BE2C (cell line): Measurements from ENCODE around the gene BANF1.

Source experiments
- DNase-seq: peaks from one replicate; pipeline ENCODE4 v3.0.0-alpha.2; 2020
- H3K27me3 ChIP-seq: fragments of 250-450 bp; sonication (Bioruptor Pico); 2 replicates; pipeline ENCODE4 v1.5.1; 2020; ENCODE audit warnings: mild to moderate bottlenecking
- H3K36me3 ChIP-seq: fragments of 250-450 bp; sonication (Bioruptor Pico); 2 replicates; pipeline ENCODE4 v1.5.1; 2020; ENCODE audit warnings: mild to moderate bottlenecking
- H3K4me1 ChIP-seq: fragments of 250-450 bp; sonication (Bioruptor Pico); 2 replicates; pipeline ENCODE4 v1.5.1; 2020
- H3K4me3 ChIP-seq: 2 replicates; pipeline ENCODE4 v1.5.1; 2011; ENCODE audit warnings: low read depth, low read length
- H3K9me3 ChIP-seq: fragments of 250-450 bp; sonication (Bioruptor Pico); 2 replicates; pipeline ENCODE4 v1.5.1; 2020
- TF ChIP-seq, protein P1 (sequence below): IDR thresholded peaks from 2 replicates; pipeline ENCODE4 v1.5.1; 2012; ENCODE audit warnings: mild to moderate bottlenecking, low read depth, low read length

Gene BANF1

DNA sequence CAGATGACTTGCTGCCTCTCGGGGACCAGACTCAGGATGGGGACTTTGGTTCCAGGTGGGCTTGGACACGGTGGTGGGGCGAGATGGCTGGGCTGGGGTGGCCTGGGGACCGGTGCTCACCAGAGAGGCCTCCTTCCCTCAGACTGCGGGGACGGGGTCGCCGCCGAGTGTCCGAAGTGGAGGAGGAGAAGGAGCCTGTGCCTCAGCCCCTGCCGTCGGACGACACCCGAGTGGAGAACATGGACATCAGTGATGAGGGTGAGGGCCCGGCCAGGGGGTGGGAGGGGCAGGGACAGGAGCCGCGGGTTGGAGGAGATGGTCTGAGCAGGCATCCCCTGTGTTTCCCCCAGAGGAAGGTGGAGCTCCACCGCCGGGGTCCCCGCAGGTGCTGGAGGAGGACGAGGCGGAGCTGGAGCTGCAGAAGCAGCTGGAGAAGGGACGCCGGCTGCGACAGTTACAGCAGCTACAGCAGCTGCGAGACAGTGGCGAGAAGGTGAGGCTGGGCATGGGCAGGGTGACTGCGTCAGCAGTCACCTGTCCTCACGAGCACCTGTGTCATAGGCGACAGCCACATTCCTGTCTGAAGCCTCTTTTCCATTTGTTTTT, 34.9 kb upstream of the BANF1 start:
- Histone ChIP-seq H3K27me3 (no peaks in the 10 kb centered on the region), H3K9me3 (no peaks in the 10 kb centered on the region), H3K4me3 (no peak overlapping the region), H3K4me1 (no peaks in the 10 kb centered on the region), H3K36me3 (peaks cover 53% of the 10 kb centered on the region)
- TF ChIP-seq, protein P1, sequence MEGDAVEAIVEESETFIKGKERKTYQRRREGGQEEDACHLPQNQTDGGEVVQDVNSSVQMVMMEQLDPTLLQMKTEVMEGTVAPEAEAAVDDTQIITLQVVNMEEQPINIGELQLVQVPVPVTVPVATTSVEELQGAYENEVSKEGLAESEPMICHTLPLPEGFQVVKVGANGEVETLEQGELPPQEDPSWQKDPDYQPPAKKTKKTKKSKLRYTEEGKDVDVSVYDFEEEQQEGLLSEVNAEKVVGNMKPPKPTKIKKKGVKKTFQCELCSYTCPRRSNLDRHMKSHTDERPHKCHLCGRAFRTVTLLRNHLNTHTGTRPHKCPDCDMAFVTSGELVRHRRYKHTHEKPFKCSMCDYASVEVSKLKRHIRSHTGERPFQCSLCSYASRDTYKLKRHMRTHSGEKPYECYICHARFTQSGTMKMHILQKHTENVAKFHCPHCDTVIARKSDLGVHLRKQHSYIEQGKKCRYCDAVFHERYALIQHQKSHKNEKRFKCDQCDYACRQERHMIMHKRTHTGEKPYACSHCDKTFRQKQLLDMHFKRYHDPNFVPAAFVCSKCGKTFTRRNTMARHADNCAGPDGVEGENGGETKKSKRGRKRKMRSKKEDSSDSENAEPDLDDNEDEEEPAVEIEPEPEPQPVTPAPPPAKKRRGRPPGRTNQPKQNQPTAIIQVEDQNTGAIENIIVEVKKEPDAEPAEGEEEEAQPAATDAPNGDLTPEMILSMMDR, result no peak
- DNase-seq, result no peak

DNA sequence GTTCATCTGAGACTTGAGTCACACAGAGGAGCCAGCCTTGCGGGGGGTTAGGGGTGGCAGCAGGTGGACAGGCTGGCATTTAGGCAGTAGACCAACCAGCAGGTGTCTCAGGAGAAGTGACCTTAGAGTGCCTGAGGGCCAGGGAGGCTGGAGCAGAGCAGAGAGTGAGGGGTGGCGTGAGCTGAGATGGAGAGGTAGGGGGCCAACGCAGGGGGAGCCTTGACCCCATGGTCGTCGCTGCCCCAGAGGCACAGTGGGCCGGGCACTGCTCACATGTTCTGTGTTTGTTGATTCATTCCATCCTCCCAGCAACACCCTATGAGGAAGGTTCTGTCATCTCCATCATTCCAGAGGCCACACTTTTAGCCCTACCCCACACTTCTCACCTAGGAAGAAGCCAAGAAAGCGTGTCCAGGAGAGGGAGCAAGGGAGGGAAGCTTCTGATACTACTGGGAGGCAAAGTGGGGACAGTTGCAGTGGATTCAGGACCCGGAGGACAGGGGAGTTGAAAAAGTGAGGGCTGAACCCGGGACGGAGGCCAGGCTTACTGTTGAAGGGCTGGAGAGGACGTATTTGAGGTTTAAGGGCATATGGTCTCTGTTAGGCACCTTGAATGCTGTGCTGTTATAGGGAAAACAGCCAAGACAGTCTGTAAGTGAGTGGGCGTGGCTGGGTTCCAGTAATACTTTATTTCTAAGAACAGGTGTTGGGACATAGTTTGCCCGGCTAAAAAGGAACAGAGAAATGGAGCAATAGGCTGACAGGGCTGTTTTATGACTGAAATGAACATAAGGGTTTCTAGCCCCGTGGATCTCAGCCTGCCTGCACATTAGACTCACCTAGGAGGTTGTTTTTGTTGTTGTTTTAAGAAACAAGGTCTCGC, 33.5 kb upstream of the BANF1 start:
- no peaks in the 10 kb centered on the region for H3K4me1 ChIP-seq
- no peak overlapping the region for H3K4me3 ChIP-seq
- no peak for DNase-seq
- TF ChIP-seq, protein P1, result no peak
- no peaks in the 10 kb centered on the region for H3K9me3 ChIP-seq
- H3K27me3 ChIP-seq, result no peaks in the 10 kb centered on the region
- H3K36me3 ChIP-seq, result peaks cover 51% of the 10 kb centered on the region

DNA sequence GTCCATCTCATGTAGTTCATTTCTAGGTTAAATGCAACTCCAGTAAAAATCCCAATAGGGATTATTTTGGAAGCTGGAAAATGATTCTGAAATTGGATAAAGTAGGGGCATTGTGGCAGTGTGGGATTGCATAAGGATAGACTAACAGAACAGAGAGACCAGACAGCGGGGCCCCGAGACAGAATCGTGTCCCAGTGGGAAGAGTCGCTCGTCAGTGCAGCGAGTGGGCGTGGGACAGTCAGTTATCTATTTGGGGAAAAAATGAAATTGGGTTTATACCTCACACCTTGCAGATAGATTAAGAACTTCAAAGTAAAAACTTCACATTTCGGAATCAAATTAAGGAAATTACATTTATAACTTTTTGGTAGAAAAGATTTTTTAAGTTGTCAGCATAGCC, 30.2 kb upstream of the BANF1 start:
- Histone ChIP-seq H3K9me3 (no peaks in the 10 kb centered on the region), H3K27me3 (no peaks in the 10 kb centered on the region), H3K36me3 (peaks cover 32% of the 10 kb centered on the region), H3K4me1 (no peaks in the 10 kb centered on the region), H3K4me3 (no peak overlapping the region)
- TF ChIP-seq, protein P1, result no peak
- DNase-seq, result no peak

DNA sequence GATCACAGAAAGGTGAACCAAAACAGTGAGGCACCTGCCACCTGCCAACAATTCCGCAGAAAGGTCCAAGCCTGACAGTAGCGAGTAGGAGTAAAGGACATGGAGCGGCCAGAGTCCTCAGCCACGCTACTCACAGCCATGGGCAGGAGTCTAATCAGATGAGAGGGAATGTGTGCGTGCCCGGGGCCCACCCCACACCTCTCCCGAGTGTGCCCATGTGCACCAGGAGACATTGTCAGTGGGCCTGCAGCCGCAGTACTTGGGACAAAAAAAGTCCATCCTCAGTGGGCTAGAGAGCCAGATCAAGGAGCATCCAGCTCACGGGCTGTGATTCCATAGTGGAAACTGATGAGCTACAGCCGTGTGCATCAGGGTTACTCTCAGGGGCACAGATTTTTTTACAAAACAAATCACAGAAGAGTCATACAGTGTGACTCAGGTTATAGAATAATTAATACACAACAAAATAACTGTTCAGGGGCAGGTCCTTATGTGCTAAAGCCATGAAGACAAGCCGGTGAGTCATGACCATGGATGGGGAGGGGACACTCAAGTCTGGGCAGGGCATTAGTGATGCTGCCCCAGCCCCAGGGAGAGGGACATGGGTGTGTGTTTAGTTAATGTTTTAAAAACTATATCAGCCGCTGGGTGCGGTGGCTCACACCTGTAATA, 28.7 kb upstream of the BANF1 start:
- H3K36me3 ChIP-seq, result peaks cover 36% of the 10 kb centered on the region
- DNase-seq, result no peak
- H3K9me3 ChIP-seq, result no peaks in the 10 kb centered on the region
- H3K4me1 ChIP-seq, result no peaks in the 10 kb centered on the region
- TF ChIP-seq, protein P1, result no peak
- no peak overlapping the region for H3K4me3 ChIP-seq
- no peaks in the 10 kb centered on the region for H3K27me3 ChIP-seq

DNA sequence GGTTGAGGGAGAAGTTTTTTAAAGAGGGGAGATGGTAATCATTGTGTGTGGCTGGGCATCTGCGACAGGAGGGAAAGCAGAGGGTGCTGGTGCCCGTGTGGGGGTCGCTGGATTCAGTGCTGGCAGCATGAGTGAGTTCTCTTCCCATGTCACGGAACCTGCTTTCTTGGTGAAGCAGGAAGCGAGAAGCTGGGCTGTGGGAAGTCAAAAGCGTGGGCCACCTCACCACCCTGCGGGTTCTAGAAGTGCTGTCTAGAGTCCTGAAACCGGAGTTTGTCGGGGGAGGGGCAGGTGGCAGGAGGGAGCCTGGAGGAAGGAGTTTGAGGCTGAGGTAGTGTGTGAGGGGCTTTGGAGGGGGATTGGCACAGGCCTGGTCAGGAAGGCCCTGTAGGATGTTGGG, 26.5 kb upstream of the BANF1 start:
- Histone ChIP-seq H3K4me3 (no peak overlapping the region), H3K27me3 (no peaks in the 10 kb centered on the region), H3K36me3 (peaks cover 36% of the 10 kb centered on the region), H3K9me3 (no peaks in the 10 kb centered on the region), H3K4me1 (no peaks in the 10 kb centered on the region)
- DNase-seq, result no peak
- TF ChIP-seq, protein P1, result no peak
